B cell (primary cell): ENCODE measurements around the gene HMCN1.

ENCODE experiments used
- EZH2 ChIP-seq: IDR thresholded peaks from 2 replicates; pipeline ENCODE4 v1.6.1; 2012; ENCODE audit warnings: borderline replicate concordance, low read depth, mild to moderate bottlenecking, moderate library complexity, low read length; ENCODE audit not compliant: insufficient read depth, poor library complexity, severe bottlenecking
- TF ChIP-seq, protein P1 (sequence below): fragments of 200-600 bp; IDR thresholded peaks from one replicate; pipeline ENCODE4 v1.8.0; 2022; ENCODE audit warnings: antibody characterized with exemption, mild to moderate bottlenecking

- TF ChIP-seq, protein P1, sequence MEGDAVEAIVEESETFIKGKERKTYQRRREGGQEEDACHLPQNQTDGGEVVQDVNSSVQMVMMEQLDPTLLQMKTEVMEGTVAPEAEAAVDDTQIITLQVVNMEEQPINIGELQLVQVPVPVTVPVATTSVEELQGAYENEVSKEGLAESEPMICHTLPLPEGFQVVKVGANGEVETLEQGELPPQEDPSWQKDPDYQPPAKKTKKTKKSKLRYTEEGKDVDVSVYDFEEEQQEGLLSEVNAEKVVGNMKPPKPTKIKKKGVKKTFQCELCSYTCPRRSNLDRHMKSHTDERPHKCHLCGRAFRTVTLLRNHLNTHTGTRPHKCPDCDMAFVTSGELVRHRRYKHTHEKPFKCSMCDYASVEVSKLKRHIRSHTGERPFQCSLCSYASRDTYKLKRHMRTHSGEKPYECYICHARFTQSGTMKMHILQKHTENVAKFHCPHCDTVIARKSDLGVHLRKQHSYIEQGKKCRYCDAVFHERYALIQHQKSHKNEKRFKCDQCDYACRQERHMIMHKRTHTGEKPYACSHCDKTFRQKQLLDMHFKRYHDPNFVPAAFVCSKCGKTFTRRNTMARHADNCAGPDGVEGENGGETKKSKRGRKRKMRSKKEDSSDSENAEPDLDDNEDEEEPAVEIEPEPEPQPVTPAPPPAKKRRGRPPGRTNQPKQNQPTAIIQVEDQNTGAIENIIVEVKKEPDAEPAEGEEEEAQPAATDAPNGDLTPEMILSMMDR = no peak
- no peak for TF ChIP-seq EZH2
Observed at GRCh38 chr1:186202776-186203175, 468.6 kb downstream of the HMCN1 start.
